HepG2 (cell line): Measurements from ENCODE around the gene SCART1. TPM values are rescaled to one million over a fixed set of nuclear protein-coding genes. Genes with fewer than 3 reads are reported as not detected.

Experiments
- ATAC-seq: fragments of 200-7000 bp; cut with Tn5 transposase; 3 replicates; pipeline ENCODE4 v1.9.1; 2020; ENCODE audit warnings: mild to moderate bottlenecking, moderate library complexity
- BruUV-seq: library from RNA; stranded (reverse); fragments of 400-500 nt; replicated peaks from 2 replicates; lab custom pipeline; 2021; lab: Mats Ljungman, UMichigan
- CTCF ChIA-PET: fragments of 300-600 bp; formaldehyde crosslinking; extraction: SDS; loops from one replicate; lab custom pipeline; 2021; ENCODE audit warnings: low total read pairs, inconsistent platforms, low intra/inter-chr PET ratio; lab: Yijun Ruan, JAX
- POLR2A ChIA-PET: fragments of 350-600 bp; sonication (Branson Sonifier 250); formaldehyde crosslinking; loops from one replicate; lab custom pipeline; 2020; ENCODE audit warnings: antibody characterized with exemption, inconsistent platforms; lab: Yijun Ruan, JAX
- DNase-seq: peaks from one replicate; pipeline ENCODE4 v3.0.0-alpha.2; 2015; ENCODE audit warnings: low spot score
- FAIRE-seq: peaks from 3 replicates; lab custom pipeline; 2011; peaks lifted over from hg19 to GRCh38; lab: Jason Lieb, UNC
- H2AFZ ChIP-seq: one replicate; pipeline ENCODE4 v1.6.1; 2011; ENCODE audit warnings: low read length, inconsistent platforms
- H3K27ac ChIP-seq: fragments of 300-600 bp; 3 replicates; pipeline ENCODE4 v1.8.0; 2011; ENCODE audit warnings: mixed run types, mild to moderate bottlenecking, mixed read lengths, low read length, inconsistent platforms; ENCODE audit not compliant: insufficient read depth; ENCODE audit errors: extremely low read length
- H3K27me3 ChIP-seq, 2 experiments: fragments of 200-600 bp in 1 of 2; 2 replicates in 1 of 2; 3 replicates in 1 of 2; pipeline versions ENCODE4 v1.6.0 to v1.8.0; 2011; ENCODE audit warnings: low read length in 2 of 2, mild to moderate bottlenecking in 2 of 2, moderate library complexity in 2 of 2, inconsistent platforms in 1 of 2; ENCODE audit not compliant: insufficient read depth in 2 of 2, control insufficient read depth in 1 of 2
- H3K36me3 ChIP-seq, 2 experiments: fragments of 200-600 bp in 1 of 2; replicated peaks in 1 of 2; 2 replicates in 1 of 2; 3 replicates in 1 of 2; pipeline versions ENCODE4 v1.5.1 to v1.8.0; 2011; ENCODE audit warnings: low read length in 2 of 2, inconsistent platforms in 1 of 2; ENCODE audit not compliant: insufficient read depth in 2 of 2, control insufficient read depth in 1 of 2
- H3K4me1 ChIP-seq: 2 replicates; pipeline ENCODE4 v1.5.1; 2012; ENCODE audit warnings: low read length, inconsistent platforms; ENCODE audit not compliant: insufficient read depth
- H3K4me2 ChIP-seq: 2 replicates; pipeline ENCODE4 v1.6.0; 2011; ENCODE audit warnings: low read depth, low read length, inconsistent platforms
- H3K4me3 ChIP-seq, 3 experiments: fragments of 200-600 bp in 1 of 3; sonication (generic), shearing (Covaris generic) in 1 of 3; replicated peaks in 1 of 3; 2 replicates each; pipeline ENCODE4 v1.5.1; 2011 to 2016; ENCODE audit warnings: low read length in 3 of 3, inconsistent platforms in 2 of 3, low read depth in 2 of 3, mild to moderate bottlenecking in 2 of 3, control low read depth in 1 of 3, mixed read lengths in 1 of 3; ENCODE audit not compliant: insufficient read depth in 1 of 3
- H3K79me2 ChIP-seq: one replicate; pipeline ENCODE4 v1.6.1; 2011; ENCODE audit warnings: low read length, inconsistent platforms; ENCODE audit not compliant: insufficient read depth
- H3K9ac ChIP-seq: 2 replicates; pipeline ENCODE4 v1.6.0; 2011; ENCODE audit warnings: mild to moderate bottlenecking, low read depth, low read length, inconsistent platforms; ENCODE audit not compliant: insufficient read depth
- H3K9me3 ChIP-seq: 2 replicates; pipeline ENCODE4 v1.5.1; 2012; ENCODE audit warnings: mild to moderate bottlenecking, low read length
- H4K20me1 ChIP-seq: 2 replicates; pipeline ENCODE4 v1.6.0; 2011; ENCODE audit warnings: inconsistent platforms, mild to moderate bottlenecking, low read length, moderate library complexity; ENCODE audit not compliant: insufficient read depth
- FOXO1 ChIP-seq: sonication (generic); formaldehyde crosslinking; IDR thresholded peaks from 2 replicates; pipeline ENCODE4 v1.4.0; 2020; ENCODE audit warnings: missing genetic modification reagents
- HCFC1 ChIP-seq: fragments of 150-350 bp; IDR thresholded peaks from 2 replicates; pipeline ENCODE4 v1.6.1; 2014; ENCODE audit warnings: low read depth, low read length
- HIC2 ChIP-seq: sonication (generic); formaldehyde crosslinking; IDR thresholded peaks from 2 replicates; pipeline ENCODE4 v1.9.0; 2022; ENCODE audit warnings: low read depth, missing genetic modification reagents
- IRF1 ChIP-seq: sonication (generic); formaldehyde crosslinking; IDR thresholded peaks from 2 replicates; pipeline ENCODE4 v1.4.0; 2020; ENCODE audit warnings: low read depth, mild to moderate bottlenecking, missing genetic modification reagents
- JDP2 ChIP-seq: sonication (generic); formaldehyde crosslinking; IDR thresholded peaks from 2 replicates; pipeline ENCODE4 v1.8.1; 2022; ENCODE audit warnings: missing genetic modification reagents, borderline replicate concordance
- LBX2 ChIP-seq: sonication (generic); formaldehyde crosslinking; IDR thresholded peaks from 2 replicates; pipeline ENCODE4 v1.5.0; 2020; ENCODE audit warnings: missing genetic modification reagents, mild to moderate bottlenecking, borderline replicate concordance
- MYPOP ChIP-seq: sonication (generic); formaldehyde crosslinking; IDR thresholded peaks from 2 replicates; pipeline ENCODE4 v1.8.1; 2023; ENCODE audit warnings: mild to moderate bottlenecking, moderate library complexity, missing genetic modification reagents
- NFRKB ChIP-seq: fragments of 450-650 bp; IDR thresholded peaks from 2 replicates; pipeline ENCODE4 v1.6.1; 2017
- RNF2 ChIP-seq: fragments of 450-650 bp; conservative IDR thresholded peaks from 2 replicates; pipeline ENCODE4 v1.6.1; 2016; ENCODE audit warnings: low read depth
- ZBTB20 ChIP-seq: sonication (generic); formaldehyde crosslinking; IDR thresholded peaks from 2 replicates; pipeline ENCODE4 v1.8.1; 2023; ENCODE audit warnings: missing genetic modification reagents, low read depth, mild to moderate bottlenecking, borderline replicate concordance
- ZNF501 ChIP-seq: sonication (generic); formaldehyde crosslinking; IDR thresholded peaks from 2 replicates; pipeline ENCODE4 v1.5.1; 2020; ENCODE audit warnings: mild to moderate bottlenecking, moderate library complexity, missing genetic modification reagents
- ZNF510 ChIP-seq: sonication (generic); formaldehyde crosslinking; IDR thresholded peaks from 2 replicates; pipeline ENCODE4 v1.4.0; 2020; ENCODE audit warnings: low read depth, mild to moderate bottlenecking, missing genetic modification reagents
- ZNF512 ChIP-seq: sonication (generic); formaldehyde crosslinking; IDR thresholded peaks from 2 replicates; pipeline ENCODE4 v1.4.0; 2020; ENCODE audit warnings: mild to moderate bottlenecking, missing genetic modification reagents
- ZNF619 ChIP-seq: sonication (generic); formaldehyde crosslinking; IDR thresholded peaks from 2 replicates; pipeline ENCODE4 v1.4.0; 2020; ENCODE audit warnings: mild to moderate bottlenecking, missing genetic modification reagents
- ZNF704 ChIP-seq: sonication (generic); formaldehyde crosslinking; IDR thresholded peaks from 2 replicates; pipeline ENCODE4 v1.8.1; 2023; ENCODE audit warnings: mild to moderate bottlenecking, inconsistent platforms, moderate library complexity, missing genetic modification reagents, borderline replicate concordance
- ZSCAN25 ChIP-seq: sonication (generic); formaldehyde crosslinking; IDR thresholded peaks from 2 replicates; pipeline ENCODE4 v1.8.0; 2022; ENCODE audit warnings: mild to moderate bottlenecking, missing genetic modification reagents
- WGBS: methylation state at CpG from one replicate; pipeline ENCODE4 v1.1.6; 2017; ENCODE audit warnings: low lambda C conversion rate; 5-methylcytosine and 5-hydroxymethylcytosine counted together
- in situ Hi-C: cut with HindIII; loops from 2 replicates; pipeline ENCODE4 v1.10.0; 2017; ENCODE audit warnings: low pct_unique_long_range_greater_than_20kb; ENCODE audit not compliant: extremely low pct_ligation_motif_present
- intact Hi-C: fragments of 100-400 bp; cut with micrococcal nuclease; formaldehyde crosslinking; loops from one replicate; pipeline ENCODE4 v1.10.0; 2022; ENCODE audit not compliant: unreplicated experiment
- polyA plus RNA-seq, 8 experiments: library from polyadenylated mRNA; depleted of rRNA in 3 of 8; stranded (reverse) in 7 of 8; unstranded in 1 of 8; fragments of >200 nt; fragmentation: Illumina TruSeq in 4 of 8; extraction: Trizol in 4 of 8; gene quantifications; 2 replicates each; pipeline versions ENCODE4 v1.2.1 to v1.2.3, GENCODE V29; 2011 to 2016; ENCODE audit warnings: low read depth in 4 of 8, missing spikeins in 1 of 8, mixed read lengths in 1 of 8; ENCODE audit not compliant: insufficient read depth in 1 of 8
- total RNA-seq, 5 experiments: library from RNA; depleted of rRNA; stranded (reverse); fragments of >200 nt; fragmentation: Illumina TruSeq; extraction: Trizol; gene quantifications; 2 replicates each; pipeline ENCODE4 v1.2.3, GENCODE V29; 2016; ENCODE audit warnings: low read depth in 1 of 5

The SCART1 gene
- total and polyA plus RNA-seq, 2 of the 13 experiments (the other 11 are each of a cell fraction or from before 2014, with no cell fraction given): 0.46 to 1.1 TPM

GRCh38 chr10:133473270-133473669 is 19.5 kb downstream of the SCART1 start (continued):
- no peak for TF ChIP-seq MYPOP (CRISPR knock-in tag)

GRCh38 chr10:133474027-133474426 is 20.3 kb downstream of the SCART1 start:
- Histone ChIP-seq H3K27me3 (peaks cover 0 to 28% of the 10 kb centered on the region in 2 experiments; a peak in 3 of 5 replicates), H3K4me3 (no peak overlapping the region), H2AFZ (no peak overlapping the region), H3K27ac (no peak overlapping the region), H3K79me2 (no peaks in the 10 kb centered on the region), H3K4me2 (no peak overlapping the region), H3K9me3 (no peaks in the 10 kb centered on the region), H3K4me1 (peaks cover 12% of the 10 kb centered on the region), H4K20me1 (no peaks in the 10 kb centered on the region), H3K36me3 (no peaks in the 10 kb centered on the region), H3K9ac (no peak overlapping the region)
- in situ Hi-C loops (no loop called here), intact Hi-C loops (no loop called here)
- no peak for FAIRE-seq
- ChIA-PET POLR2A (no interaction called here), CTCF (no interaction called here)
- no TSS peak for BruUV-seq
- ATAC-seq: no peak
- 50% methylated on average over 1 of the region's 2 CpGs for WGBS
- DNase-seq: no peak
- TF ChIP-seq LBX2 (CRISPR knock-in tag) (no peak), ZNF512 (no peak), RNF2 (no peak), ZBTB20 (CRISPR knock-in tag) (no peak), HCFC1 (no peak), HIC2 (no peak), ZNF704 (CRISPR knock-in tag) (no peak), ZNF619 (no peak), ZNF510 (CRISPR knock-in tag) (no peak), FOXO1 (CRISPR knock-in tag) (no peak), JDP2 (CRISPR knock-in tag) (no peak), ZSCAN25 (CRISPR knock-in tag) (no peak), ZNF501 (CRISPR knock-in tag) (no peak), IRF1 (CRISPR knock-in tag) (no peak), NFRKB (no peak)
